ENCODE measurements around the gene CD226.

CD226 gene

GRCh38 chr18:69814861-69815385 lies 132.8 kb downstream of the CD226 start:
- DNase-seq (ENCODE audit: low read depth), result no peak

DNA sequence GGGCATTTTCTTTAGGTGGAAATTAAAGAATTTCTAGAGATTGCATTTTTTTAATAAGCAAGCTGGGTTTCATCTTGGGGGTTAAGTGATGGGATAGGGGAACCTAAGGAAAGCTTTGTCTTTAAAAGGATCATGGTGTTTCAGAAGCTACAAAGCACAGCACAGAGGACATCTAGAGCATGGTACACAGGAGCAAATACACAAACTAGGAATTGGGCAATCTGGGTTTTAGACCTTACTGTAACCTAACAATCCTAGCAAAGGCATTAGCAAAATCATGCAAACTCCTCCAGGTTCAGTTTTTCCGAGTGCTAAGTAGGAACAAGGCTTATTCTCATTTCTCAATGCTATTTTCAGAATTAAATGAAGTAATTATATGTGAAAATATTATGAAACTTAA lies 134.1 kb downstream of the CD226 start:
- no peak for DNase-seq (ENCODE audit: low read depth)

DNA sequence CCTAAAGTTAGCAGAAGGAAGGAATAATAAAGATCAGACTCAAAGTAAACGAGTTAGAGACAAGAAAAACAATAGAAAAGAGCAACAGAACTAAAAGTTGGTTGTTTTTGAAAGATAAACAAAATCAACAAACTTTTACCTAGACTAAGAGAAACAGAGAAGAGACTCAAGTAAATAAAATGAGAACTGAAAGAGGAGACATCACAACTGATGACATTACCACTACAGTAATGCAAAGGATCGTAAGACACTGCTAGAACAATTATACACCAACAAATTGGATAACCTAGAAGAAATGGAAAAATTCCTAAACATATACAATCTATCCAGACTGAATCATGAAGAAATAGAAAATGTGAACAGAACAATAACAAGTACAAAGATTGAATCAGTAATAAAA lies 139.3 kb downstream of the CD226 start:
- no peak for DNase-seq (ENCODE audit: low read depth)

- no peak for DNase-seq (ENCODE audit: low read depth)
Measured at GRCh38 chr18:69804776-69805501, 142.7 kb downstream of the CD226 start.

Data from fibroblast of gingiva (primary cell).